ENCODE results near the gene NME7. TPM values are rescaled to one million over a fixed set of nuclear protein-coding genes. Genes with fewer than 3 reads are reported as not detected.

NME7 gene
- total RNA-seq, 1 experiment from 2014 or later = 25.2 TPM

DNA sequence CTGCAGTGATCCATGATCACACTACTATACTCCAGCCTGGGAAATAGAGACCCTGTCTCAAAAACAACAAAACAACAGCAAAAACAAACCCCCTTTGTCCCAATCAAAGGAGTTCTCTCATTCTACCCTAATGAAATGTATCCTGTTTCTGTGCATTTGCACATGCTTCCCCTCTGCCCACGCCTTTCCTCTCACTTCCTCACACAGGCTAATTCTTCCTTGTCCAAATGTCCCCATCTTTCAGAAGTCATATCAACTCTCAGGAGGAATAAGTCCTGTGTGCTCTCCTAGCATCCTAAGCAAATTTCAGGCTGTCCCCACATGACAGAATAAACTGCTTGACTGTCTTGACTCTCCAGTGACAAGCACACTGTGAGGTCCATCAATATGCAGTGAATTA is 269.2 kb downstream of the NME7 start:
- BruUV-seq (replicated peaks) = no TSS peak
- Mint-ChIP-seq H3K9me3 (ENCODE audit: low read depth, unreplicated experiment) (no peaks in the 10 kb centered on the region), H3K27me3 (ENCODE audit: unreplicated experiment) (no peaks in the 10 kb centered on the region), H3K4me3 (ENCODE audit: low read depth, unreplicated experiment) (no peak overlapping the region), H3K27ac (ENCODE audit: unreplicated experiment) (no peak overlapping the region), H3K4me1 (ENCODE audit: low read depth, unreplicated experiment) (peaks cover 40% of the 10 kb centered on the region), H3K36me3 (ENCODE audit: insufficient read depth, unreplicated experiment) (no peaks in the 10 kb centered on the region)
- CTCF ChIA-PET = interaction anchor here (0.6 kb wide), 1 partner anchor 934 kb away, joined by 3 read pairs; no protein-coding TSS in a partner anchor
- no peak for TF ChIP-seq CTCF (IDR thresholded peaks at IDR 0.05; ENCODE audit: unreplicated experiment)
- no peak for DNase-seq
- intact Hi-C loops (cut with micrococcal nuclease; ENCODE audit: unreplicated experiment) = no loop called here

- no TSS peak for BruUV-seq (replicated peaks)
- H3K4me3 Mint-ChIP-seq (ENCODE audit: low read depth, unreplicated experiment) = no peak overlapping the region
- no peaks in the 10 kb centered on the region for H3K36me3 Mint-ChIP-seq (ENCODE audit: insufficient read depth, unreplicated experiment)
- H3K27ac Mint-ChIP-seq (ENCODE audit: unreplicated experiment) = no peak overlapping the region
- no peaks in the 10 kb centered on the region for H3K9me3 Mint-ChIP-seq (ENCODE audit: low read depth, unreplicated experiment)
- no peak for DNase-seq
- no peak for TF ChIP-seq CTCF (IDR thresholded peaks at IDR 0.05; ENCODE audit: unreplicated experiment)
- intact Hi-C loops (cut with micrococcal nuclease; ENCODE audit: unreplicated experiment) = no loop called here
- H3K4me1 Mint-ChIP-seq (ENCODE audit: low read depth, unreplicated experiment) = peaks cover 27% of the 10 kb centered on the region
- H3K27me3 Mint-ChIP-seq (ENCODE audit: unreplicated experiment) = no peaks in the 10 kb centered on the region
- CTCF ChIA-PET = interaction anchor here (0.6 to 0.9 kb wide), 2 partner anchors 9 to 23 kb away, joined by 4 read pairs; no protein-coding TSS in a partner anchor
Observed at GRCh38 chr1:169094897-169095569, 272.6 kb downstream of the NME7 start.

- no peak overlapping the region for H3K4me3 Mint-ChIP-seq (ENCODE audit: low read depth, unreplicated experiment)
- CTCF ChIA-PET = no interaction called here
- no peaks in the 10 kb centered on the region for H3K36me3 Mint-ChIP-seq (ENCODE audit: insufficient read depth, unreplicated experiment)
- intact Hi-C loops (cut with micrococcal nuclease; ENCODE audit: unreplicated experiment) = no loop called here
- TF ChIP-seq CTCF (IDR thresholded peaks at IDR 0.05; ENCODE audit: unreplicated experiment) = no peak
- no peak for DNase-seq
- peaks cover 27% of the 10 kb centered on the region for H3K4me1 Mint-ChIP-seq (ENCODE audit: low read depth, unreplicated experiment)
- H3K27ac Mint-ChIP-seq (ENCODE audit: unreplicated experiment) = no peak overlapping the region
- H3K9me3 Mint-ChIP-seq (ENCODE audit: low read depth, unreplicated experiment) = no peaks in the 10 kb centered on the region
- H3K27me3 Mint-ChIP-seq (ENCODE audit: unreplicated experiment) = no peaks in the 10 kb centered on the region
- no TSS peak for BruUV-seq (replicated peaks)
Observed at GRCh38 chr1:169092399-169092798, 275.2 kb downstream of the NME7 start.

- CTCF ChIA-PET = no interaction called here
- no peak for DNase-seq
- no TSS peak for BruUV-seq (replicated peaks)
- Mint-ChIP-seq H3K27me3 (ENCODE audit: unreplicated experiment) (no peaks in the 10 kb centered on the region), H3K4me1 (ENCODE audit: low read depth, unreplicated experiment) (peaks cover 36% of the 10 kb centered on the region), H3K9me3 (ENCODE audit: low read depth, unreplicated experiment) (no peaks in the 10 kb centered on the region), H3K4me3 (ENCODE audit: low read depth, unreplicated experiment) (no peak overlapping the region), H3K36me3 (ENCODE audit: insufficient read depth, unreplicated experiment) (no peaks in the 10 kb centered on the region), H3K27ac (ENCODE audit: unreplicated experiment) (peak overlapping the region; percentile 41)
- intact Hi-C loops (cut with micrococcal nuclease; ENCODE audit: unreplicated experiment) = no loop called here
- no peak for TF ChIP-seq CTCF (IDR thresholded peaks at IDR 0.05; ENCODE audit: unreplicated experiment)
Observed at GRCh38 chr1:169091480-169091941, 276.1 kb downstream of the NME7 start.
